HEK293 (cell line): Measurements from ENCODE around the gene KLHL8.

Experiments used
- CTCF ChIP-seq: fragments of 450-650 bp; formaldehyde crosslinking; IDR thresholded peaks from 2 replicates; pipeline ENCODE4 v1.5.1; 2016; ENCODE audit warnings: missing biosample characterization, missing genetic modification characterization
- ZNF175 ChIP-seq: fragments of 450-650 bp; formaldehyde crosslinking; IDR thresholded peaks from 2 replicates; pipeline ENCODE4 v1.5.1; 2016; ENCODE audit warnings: missing biosample characterization, missing genetic modification characterization
- ZNF274 ChIP-seq, 2 experiments: fragments of 200-500 bp in 1 of 2; fragments of 450-650 bp in 1 of 2; sonication (Bioruptor generic) in 1 of 2; formaldehyde crosslinking in 1 of 2; IDR thresholded peaks; 2 replicates each; pipeline versions ENCODE4 v1.5.1 to v1.6.1; 2014 to 2016; ENCODE audit warnings: borderline replicate concordance in 1 of 2, inconsistent platforms in 1 of 2, low read length in 1 of 2, missing biosample characterization in 1 of 2, missing genetic modification characterization in 1 of 2
- ZNF335 ChIP-seq: fragments of 450-650 bp; formaldehyde crosslinking; conservative IDR thresholded peaks from 2 replicates; pipeline ENCODE4 v1.5.1; 2016; ENCODE audit warnings: missing biosample characterization, missing genetic modification characterization
- ZSCAN30 ChIP-seq: fragments of 450-650 bp; IDR thresholded peaks from 2 replicates; pipeline ENCODE4 v1.5.1; 2018; ENCODE audit warnings: missing biosample characterization, mild to moderate bottlenecking, missing genetic modification characterization, moderate library complexity
- TF ChIP-seq, protein P1 (sequence below): fragments of 450-650 bp; formaldehyde crosslinking; IDR thresholded peaks from 2 replicates; pipeline ENCODE4 v1.5.1; 2016; ENCODE audit warnings: missing biosample characterization, missing genetic modification characterization, low read depth

DNA sequence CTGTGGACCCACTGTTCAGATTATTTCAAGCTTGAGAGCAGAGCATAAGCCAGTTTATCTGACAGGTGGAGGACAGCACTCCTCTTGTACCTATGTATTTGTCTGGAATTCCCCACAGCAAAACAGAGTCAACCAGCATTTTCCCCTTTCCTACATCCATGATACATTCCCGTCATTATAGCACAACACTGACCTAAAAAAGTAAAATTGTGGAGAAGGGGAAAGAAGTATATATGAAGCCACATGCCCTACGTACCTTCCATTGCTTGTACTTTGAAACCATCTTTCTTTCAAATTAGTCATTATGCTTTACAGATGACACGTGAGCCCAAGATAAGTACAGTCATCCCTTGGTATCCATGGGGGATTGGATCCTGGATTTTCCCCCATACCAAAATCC lies 73.3 kb downstream of the KLHL8 start:
- TF ChIP-seq ZSCAN30 (no peak), CTCF (tag by site-specific recombination) (no peak), ZNF175 (tag by site-specific recombination) (no peak), ZNF274 (IDR thresholded peaks at IDR 0.05; ENCODE audit: low read length) (no peak), ZNF274 (tag by site-specific recombination; IDR thresholded peaks at IDR 0.05; ENCODE audit: borderline replicate concordance) (no peak), ZNF335 (no peak)
- TF ChIP-seq, protein P1, sequence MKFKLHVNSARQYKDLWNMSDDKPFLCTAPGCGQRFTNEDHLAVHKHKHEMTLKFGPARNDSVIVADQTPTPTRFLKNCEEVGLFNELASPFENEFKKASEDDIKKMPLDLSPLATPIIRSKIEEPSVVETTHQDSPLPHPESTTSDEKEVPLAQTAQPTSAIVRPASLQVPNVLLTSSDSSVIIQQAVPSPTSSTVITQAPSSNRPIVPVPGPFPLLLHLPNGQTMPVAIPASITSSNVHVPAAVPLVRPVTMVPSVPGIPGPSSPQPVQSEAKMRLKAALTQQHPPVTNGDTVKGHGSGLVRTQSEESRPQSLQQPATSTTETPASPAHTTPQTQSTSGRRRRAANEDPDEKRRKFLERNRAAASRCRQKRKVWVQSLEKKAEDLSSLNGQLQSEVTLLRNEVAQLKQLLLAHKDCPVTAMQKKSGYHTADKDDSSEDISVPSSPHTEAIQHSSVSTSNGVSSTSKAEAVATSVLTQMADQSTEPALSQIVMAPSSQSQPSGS (tag by site-specific recombination) = no peak
